Parietal lobe (tissue), 2 donors: Measurements from ENCODE around the gene NUDT19. TPM values are rescaled to one million over a fixed set of nuclear protein-coding genes. Genes with fewer than 3 reads are reported as not detected.

Experiments used
- small RNA-seq: library from RNA; depleted of rRNA; stranded (forward); fragments of <200 nt; gene quantifications from one replicate; pipeline ENCODE3, GENCODE V24; 2014; ENCODE audit warnings: low replicate concordance
- total RNA-seq: library from RNA; depleted of rRNA; stranded (reverse); fragments of >200 nt; gene quantifications from one replicate; pipeline ENCODE4 v1.2.3, GENCODE V29; 2014

NUDT19 gene
- 6.9 TPM for total RNA-seq

GRCh38 chr19:32691291-32691951 lies at the start of gene NUDT19:
NUDT19 (plus strand) TSS chr19:32691821; CDS start chr19:32691961, 140 bp downstream.

GRCh38 chr19:32674931-32675719 lies 16.5 kb upstream of the NUDT19 start, which contains the start of gene ANKRD27:
ANKRD27 (minus strand) TSS chr19:32675180; CDS start chr19:32659015, 16,165 bp downstream.

GRCh38 chr19:32675720-32676185 lies 15.9 kb upstream of the NUDT19 start, which contains the start of gene RGS9BP:
RGS9BP (plus strand) TSS chr19:32675848; CDS start chr19:32676264, 416 bp downstream.

GRCh38 chr19:32719611-32720059 lies 28.0 kb downstream of the NUDT19 start, which contains the start of gene TDRD12:
TDRD12 (plus strand) TSS chr19:32719767; CDS start chr19:32720073, 306 bp downstream.

Small RNAs within 50 kb of the gene (small RNA-seq; reads per million reads assigned to genes)
- not detected for gene RN7SL789P

Other genes with a start within 250 kb of the NUDT19 start
- gene PDCD5, start 110.6 kb upstream of the NUDT19 start, total RNA-seq: 36.3 TPM
- 57.3 TPM for gene ANKRD27, start 16.6 kb upstream of the NUDT19 start, total RNA-seq
- gene RGS9BP, start 16.0 kb upstream of the NUDT19 start, total RNA-seq: 1.3 TPM
- gene TDRD12, start 27.9 kb downstream of the NUDT19 start, total RNA-seq: 0.63 TPM
- gene SLC7A9, start 177.9 kb downstream of the NUDT19 start, total RNA-seq: 4.4 TPM